ENCODE results near the gene DCLRE1A. TPM values are rescaled to one million over a fixed set of nuclear protein-coding genes. Genes with fewer than 3 reads are reported as not detected.

Gene DCLRE1A
- total RNA-seq, 1 donor from 2014 or later, result 6.8 TPM

DNA sequence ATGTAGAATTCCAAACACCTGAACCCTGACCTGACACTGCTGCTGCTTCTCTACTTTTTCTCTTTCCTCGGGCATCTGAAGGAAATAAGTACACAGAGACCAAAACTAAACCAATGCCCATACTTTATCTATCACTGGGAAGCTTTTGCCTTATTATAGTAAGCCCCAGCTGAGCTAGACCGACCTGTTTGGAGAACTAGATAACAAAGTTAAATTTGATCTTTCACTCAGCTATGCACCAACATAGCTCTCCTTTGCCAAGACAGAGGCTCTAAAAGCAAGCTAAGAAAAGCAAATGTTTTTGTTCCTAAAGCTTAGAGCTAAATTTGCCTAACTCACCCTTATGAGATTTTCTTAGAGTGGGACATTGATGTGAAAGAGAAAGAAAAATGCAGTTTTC, 39.7 kb upstream of the DCLRE1A start:
- Histone ChIP-seq H3K36me3 (ENCODE audit: control insufficient read depth, insufficient read depth, low read length) (peaks cover 2% of the 10 kb centered on the region), H3K4me3 (ENCODE audit: low read depth, low read length) (no peak overlapping the region), H3K27me3 (ENCODE audit: control insufficient read depth, insufficient read depth, low read length) (no peaks in the 10 kb centered on the region)
- TF ChIP-seq, protein P1, sequence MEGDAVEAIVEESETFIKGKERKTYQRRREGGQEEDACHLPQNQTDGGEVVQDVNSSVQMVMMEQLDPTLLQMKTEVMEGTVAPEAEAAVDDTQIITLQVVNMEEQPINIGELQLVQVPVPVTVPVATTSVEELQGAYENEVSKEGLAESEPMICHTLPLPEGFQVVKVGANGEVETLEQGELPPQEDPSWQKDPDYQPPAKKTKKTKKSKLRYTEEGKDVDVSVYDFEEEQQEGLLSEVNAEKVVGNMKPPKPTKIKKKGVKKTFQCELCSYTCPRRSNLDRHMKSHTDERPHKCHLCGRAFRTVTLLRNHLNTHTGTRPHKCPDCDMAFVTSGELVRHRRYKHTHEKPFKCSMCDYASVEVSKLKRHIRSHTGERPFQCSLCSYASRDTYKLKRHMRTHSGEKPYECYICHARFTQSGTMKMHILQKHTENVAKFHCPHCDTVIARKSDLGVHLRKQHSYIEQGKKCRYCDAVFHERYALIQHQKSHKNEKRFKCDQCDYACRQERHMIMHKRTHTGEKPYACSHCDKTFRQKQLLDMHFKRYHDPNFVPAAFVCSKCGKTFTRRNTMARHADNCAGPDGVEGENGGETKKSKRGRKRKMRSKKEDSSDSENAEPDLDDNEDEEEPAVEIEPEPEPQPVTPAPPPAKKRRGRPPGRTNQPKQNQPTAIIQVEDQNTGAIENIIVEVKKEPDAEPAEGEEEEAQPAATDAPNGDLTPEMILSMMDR (IDR thresholded peaks at IDR 0.05; ENCODE audit: insufficient read depth, low read length, severe bottlenecking), result no peak
- FAIRE-seq (no peak), DNase-seq (ENCODE audit: low read depth) (no peak)

- no peaks in the 10 kb centered on the region for H3K36me3 ChIP-seq (ENCODE audit: control insufficient read depth, insufficient read depth, low read length)
- FAIRE-seq, result no peak
- TF ChIP-seq, protein P1 (IDR thresholded peaks at IDR 0.05; ENCODE audit: insufficient read depth, low read length, severe bottlenecking), result no peak
- H3K4me3 ChIP-seq (ENCODE audit: low read depth, low read length), result no peak overlapping the region
- no peaks in the 10 kb centered on the region for H3K27me3 ChIP-seq (ENCODE audit: control insufficient read depth, insufficient read depth, low read length)
- no peak for DNase-seq (ENCODE audit: low read depth)
These were observed 37.6 kb upstream of the DCLRE1A start for GRCh38 chr10:113891476-113891875.

- no peak overlapping the region for H3K4me3 ChIP-seq (ENCODE audit: low read depth, low read length)
- FAIRE-seq (no peak), DNase-seq (ENCODE audit: low read depth) (no peak)
- H3K36me3 ChIP-seq (ENCODE audit: control insufficient read depth, insufficient read depth, low read length), result no peaks in the 10 kb centered on the region
- TF ChIP-seq, protein P1 (IDR thresholded peaks at IDR 0.05; ENCODE audit: insufficient read depth, low read length, severe bottlenecking), result no peak
- no peaks in the 10 kb centered on the region for H3K27me3 ChIP-seq (ENCODE audit: control insufficient read depth, insufficient read depth, low read length)
These were observed 36.9 kb upstream of the DCLRE1A start for GRCh38 chr10:113890769-113891168.

GRCh38 chr10:113889911-113890310, 36.0 kb upstream of the DCLRE1A start:
- no peaks in the 10 kb centered on the region for H3K27me3 ChIP-seq (ENCODE audit: control insufficient read depth, insufficient read depth, low read length)
- TF ChIP-seq, protein P1 (IDR thresholded peaks at IDR 0.05; ENCODE audit: insufficient read depth, low read length, severe bottlenecking), result no peak
- no peak for DNase-seq (ENCODE audit: low read depth)

DNA sequence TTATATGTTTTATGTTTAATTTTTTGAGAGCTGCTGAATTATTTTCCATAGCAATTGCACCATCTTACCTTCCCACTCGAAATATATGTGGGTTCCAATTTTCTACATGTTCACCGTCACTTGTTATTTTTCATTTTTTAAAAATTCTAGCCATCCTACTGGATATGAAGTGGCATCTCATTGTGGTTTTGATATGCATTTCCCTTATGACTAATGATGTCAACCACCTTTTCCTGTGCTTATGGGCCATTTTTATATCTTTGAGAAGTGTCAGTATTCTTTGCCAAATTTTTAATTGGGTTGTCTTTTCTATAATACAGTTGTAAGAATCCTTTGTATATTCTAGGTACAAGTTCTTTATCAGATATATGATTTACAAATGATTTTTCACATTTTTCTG, 28.4 kb upstream of the DCLRE1A start:
- TF ChIP-seq, protein P1 (IDR thresholded peaks at IDR 0.05; ENCODE audit: insufficient read depth, low read length, severe bottlenecking), result no peak
- no peaks in the 10 kb centered on the region for H3K27me3 ChIP-seq (ENCODE audit: control insufficient read depth, insufficient read depth, low read length)
- H3K4me3 ChIP-seq (ENCODE audit: low read depth, low read length), result no peak overlapping the region
- DNase-seq (ENCODE audit: low read depth) (no peak), FAIRE-seq (no peak)
- H3K36me3 ChIP-seq (ENCODE audit: control insufficient read depth, insufficient read depth, low read length), result peaks cover 1% of the 10 kb centered on the region

More at GRCh38 chr10:113889911-113890310, 36.0 kb upstream of the DCLRE1A start:
- H3K36me3 ChIP-seq (ENCODE audit: control insufficient read depth, insufficient read depth, low read length), result no peaks in the 10 kb centered on the region
- no peak for FAIRE-seq
- no peak overlapping the region for H3K4me3 ChIP-seq (ENCODE audit: low read depth, low read length)

GRCh38 chr10:113880236-113880635, 26.4 kb upstream of the DCLRE1A start:
- H3K4me3 ChIP-seq (ENCODE audit: low read depth, low read length), result no peak overlapping the region
- TF ChIP-seq, protein P1 (IDR thresholded peaks at IDR 0.05; ENCODE audit: insufficient read depth, low read length, severe bottlenecking), result no peak
- H3K27me3 ChIP-seq (ENCODE audit: control insufficient read depth, insufficient read depth, low read length), result no peaks in the 10 kb centered on the region
- peak; percentile 53 for DNase-seq (ENCODE audit: low read depth)
- no peak for FAIRE-seq
- H3K36me3 ChIP-seq (ENCODE audit: control insufficient read depth, insufficient read depth, low read length), result peaks cover 1% of the 10 kb centered on the region
